ENCODE data around the gene RPL34. TPM values are rescaled to one million over a fixed set of nuclear protein-coding genes. Genes with fewer than 3 reads are reported as not detected.
A peak's percentile ranks its signal among the peaks of the same experiment; 100 is the strongest.

RPL34 gene
- total and polyA plus RNA-seq, 2 experiments from 2014 or later = 588 to 935 TPM

DNA sequence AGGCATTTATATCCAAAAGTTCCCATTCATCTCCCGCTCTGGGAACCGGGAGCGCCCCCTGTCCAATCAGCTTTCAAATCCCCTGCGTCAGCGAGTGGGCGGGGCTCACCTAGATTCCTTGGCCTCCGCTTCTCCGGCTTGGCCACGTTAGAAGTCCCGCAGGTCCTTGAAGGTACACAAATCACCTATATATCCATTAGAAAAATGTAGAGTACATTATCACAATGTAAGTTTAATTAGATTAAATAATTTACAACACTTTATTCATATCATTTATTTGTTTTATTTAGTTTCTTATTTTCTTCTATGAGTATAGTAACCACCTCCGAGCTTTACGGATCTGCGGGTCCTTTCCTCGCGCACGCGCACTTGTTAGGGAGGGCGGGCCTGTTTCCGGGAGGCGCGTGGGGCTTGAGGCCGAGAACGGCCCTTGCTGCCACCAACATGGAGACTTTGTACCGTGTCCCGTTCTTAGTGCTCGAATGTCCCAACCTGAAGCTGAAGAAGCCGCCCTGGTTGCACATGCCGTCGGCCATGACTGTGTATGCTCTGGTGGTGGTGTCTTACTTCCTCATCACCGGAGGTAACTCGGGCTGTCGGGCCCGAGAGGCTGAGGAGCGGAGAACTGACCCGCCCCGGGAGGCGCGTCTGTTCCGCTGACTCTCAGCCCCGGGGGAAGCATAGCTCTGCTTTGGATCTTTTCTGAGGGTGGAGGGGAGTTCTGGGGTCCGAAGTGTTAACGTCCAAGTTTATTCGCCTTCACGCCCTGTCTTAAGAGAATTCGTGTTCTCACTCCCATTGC, 30.0 kb downstream of the RPL34 start, which contains the start of gene OSTC:
TSS of gene OSTC (plus strand) at position 388 of the 802 bp plus-strand sequence. CDS start at position 445, 57 bp downstream.
- Histone ChIP-seq H3K4me3 (peak within 1 kb of the TSS; percentile 97), H3K4me1 (ENCODE audit: insufficient read depth) (peaks cover 28% of the 10 kb centered on the region), H3K36me3 (ENCODE audit: low read depth) (peaks cover 3% of the 10 kb centered on the region; the same call in 1 of the 2 replicates), H3F3A (ENCODE audit: insufficient read depth) (peaks cover 13% of the 10 kb centered on the region; the same call in 1 of the 2 replicates), H3K27me3 (replicated peaks; ENCODE audit: insufficient read depth) (no peaks in the 10 kb centered on the region), H3K9me2 (ENCODE audit: insufficient read depth) (no peaks in the 10 kb centered on the region), H3K79me2 (ENCODE audit: insufficient read depth) (peaks cover 50% of the 10 kb centered on the region), H3K9ac (peak within 1 kb of the TSS; percentile 99), H4K20me1 (ENCODE audit: insufficient read depth) (no peaks in the 10 kb centered on the region), H3K27ac (peak within 1 kb of the TSS; percentile 92), H3K9me3 (ENCODE audit: low read depth) (no peaks in the 10 kb centered on the region), H2AFZ (peak within 1 kb of the TSS; percentile 79), H3K4me2 (ENCODE audit: unreplicated experiment) (peak within 1 kb of the TSS; percentile 99)
- peak; percentile 99 for DNase-seq
- in situ Hi-C loops (cut with MboI) = no loop called here
- TF ChIP-seq EZH2 (IDR thresholded peaks at IDR 0.05; ENCODE audit: insufficient read depth, poor library complexity, severe bottlenecking) (no peak), EZH2phosphoT487 (IDR thresholded peaks at IDR 0.05; ENCODE audit: insufficient read depth, low read depth) (no peak)
- 1% methylated on average over 41 to 45 of the region's 45 CpGs for WGBS, 2 experiments (ENCODE audit: low coverage in 1 of 2, low lambda C conversion rate in 2 of 2, missing lambda C conversion rate in 2 of 2)

- 1% methylated on average over 9 of the region's 9 CpGs for WGBS, 2 experiments (ENCODE audit: low coverage in 1 of 2, low lambda C conversion rate in 2 of 2, missing lambda C conversion rate in 2 of 2)
- H3K27ac ChIP-seq = peak overlapping the region; percentile 92
- in situ Hi-C loops (cut with MboI) = no loop called here
Measured at GRCh38 chr4:108651014-108651791, 30.8 kb downstream of the RPL34 start.

GRCh38 chr4:108662629-108663028, 42.3 kb downstream of the RPL34 start:
- in situ Hi-C loops (cut with MboI) = no loop called here
- no peak overlapping the region for H3K9ac ChIP-seq
- no peaks in the 10 kb centered on the region for H3K4me1 ChIP-seq (ENCODE audit: insufficient read depth)
- H3K9me2 ChIP-seq (ENCODE audit: insufficient read depth) = no peaks in the 10 kb centered on the region
- no peak for DNase-seq
- TF ChIP-seq EZH2phosphoT487 (IDR thresholded peaks at IDR 0.05; ENCODE audit: insufficient read depth, low read depth) (no peak), EZH2 (IDR thresholded peaks at IDR 0.05; ENCODE audit: insufficient read depth, poor library complexity, severe bottlenecking) (no peak)
- no peak overlapping the region for H3K4me2 ChIP-seq (ENCODE audit: unreplicated experiment)
- no peak overlapping the region for H2AFZ ChIP-seq
- peaks cover 70% of the 10 kb centered on the region for H3K36me3 ChIP-seq (ENCODE audit: low read depth)
- H3K4me3 ChIP-seq = no peak overlapping the region
- no peaks in the 10 kb centered on the region for H4K20me1 ChIP-seq (ENCODE audit: insufficient read depth)
- peaks cover 4% of the 10 kb centered on the region; the same call in 1 of the 2 replicates for H3F3A ChIP-seq (ENCODE audit: insufficient read depth)
- H3K9me3 ChIP-seq (ENCODE audit: low read depth) = no peaks in the 10 kb centered on the region
- peaks cover 82% of the 10 kb centered on the region for H3K79me2 ChIP-seq (ENCODE audit: insufficient read depth)
- H3K27me3 ChIP-seq (replicated peaks; ENCODE audit: insufficient read depth) = no peaks in the 10 kb centered on the region
- no peak overlapping the region for H3K27ac ChIP-seq
- 76 to 78% methylated on average over 3 of the region's 3 CpGs for WGBS, 2 experiments (ENCODE audit: low coverage in 1 of 2, low lambda C conversion rate in 2 of 2, missing lambda C conversion rate in 2 of 2)

More at GRCh38 chr4:108651014-108651791, 30.8 kb downstream of the RPL34 start:
- Histone ChIP-seq H3F3A (ENCODE audit: insufficient read depth) (peaks cover 13% of the 10 kb centered on the region; the same call in 1 of the 2 replicates), H3K9ac (peak overlapping the region; percentile 99), H3K27me3 (replicated peaks; ENCODE audit: insufficient read depth) (no peaks in the 10 kb centered on the region), H2AFZ (peak overlapping the region; percentile 79), H3K9me2 (ENCODE audit: insufficient read depth) (no peaks in the 10 kb centered on the region), H3K36me3 (ENCODE audit: low read depth) (peaks cover 9% of the 10 kb centered on the region), H3K4me2 (ENCODE audit: unreplicated experiment) (peak overlapping the region; percentile 99), H3K9me3 (ENCODE audit: low read depth) (no peaks in the 10 kb centered on the region), H3K4me1 (ENCODE audit: insufficient read depth) (peaks cover 28% of the 10 kb centered on the region), H4K20me1 (ENCODE audit: insufficient read depth) (no peaks in the 10 kb centered on the region), H3K79me2 (ENCODE audit: insufficient read depth) (peaks cover 58% of the 10 kb centered on the region), H3K4me3 (peak overlapping the region; percentile 97)
- peak; percentile 93 for DNase-seq
- TF ChIP-seq EZH2phosphoT487 (IDR thresholded peaks at IDR 0.05; ENCODE audit: insufficient read depth, low read depth) = no peak
- no peak for TF ChIP-seq EZH2 (IDR thresholded peaks at IDR 0.05; ENCODE audit: insufficient read depth, poor library complexity, severe bottlenecking)

GRCh38 chr4:108674356-108674977, 54.1 kb downstream of the RPL34 start:
- no peaks in the 10 kb centered on the region for H3K79me2 ChIP-seq (ENCODE audit: insufficient read depth)
- H2AFZ ChIP-seq = no peak overlapping the region
- no peak overlapping the region for H3K27ac ChIP-seq
- H3K27me3 ChIP-seq (replicated peaks; ENCODE audit: insufficient read depth) = no peaks in the 10 kb centered on the region
- no peak for DNase-seq
- no peak overlapping the region for H3K4me2 ChIP-seq (ENCODE audit: unreplicated experiment)
- H4K20me1 ChIP-seq (ENCODE audit: insufficient read depth) = no peaks in the 10 kb centered on the region
- in situ Hi-C loops (cut with MboI) = no loop called here
- peaks cover 40% of the 10 kb centered on the region for H3K36me3 ChIP-seq (ENCODE audit: low read depth)
- no peak for TF ChIP-seq EZH2phosphoT487 (IDR thresholded peaks at IDR 0.05; ENCODE audit: insufficient read depth, low read depth)
- no peak for TF ChIP-seq EZH2 (IDR thresholded peaks at IDR 0.05; ENCODE audit: insufficient read depth, poor library complexity, severe bottlenecking)
- no peaks in the 10 kb centered on the region for H3K9me3 ChIP-seq (ENCODE audit: low read depth)
- 0 out of 2 replicates have a peak, but pooled peaks cover 5% of the 10 kb centered on the region for H3F3A ChIP-seq (ENCODE audit: insufficient read depth)
- H3K4me1 ChIP-seq (ENCODE audit: insufficient read depth) = no peaks in the 10 kb centered on the region
- H3K4me3 ChIP-seq = no peak overlapping the region
- WGBS, 2 experiments (ENCODE audit: low coverage in 1 of 2, low lambda C conversion rate in 2 of 2, missing lambda C conversion rate in 2 of 2) = 72 to 74% methylated on average over 4 of the region's 4 CpGs
- H3K9me2 ChIP-seq (ENCODE audit: insufficient read depth) = no peaks in the 10 kb centered on the region
- no peak overlapping the region for H3K9ac ChIP-seq

Small RNAs within 50 kb of the gene (small RNA-seq; reads per million reads assigned to genes)
- gene RNU6-431P (ENCODE audit: low read depth, low replicate concordance) = not detected

Other genes with a start within 250 kb of the RPL34 start
- gene OSTC, start 30.0 kb downstream of the RPL34 start, total RNA-seq (2014; rRNA removed; shearing (Covaris generic)) = 319 and 372 TPM in 2 replicates
- 630 and 637 TPM in 2 replicates for gene OSTC, start 30.0 kb downstream of the RPL34 start, polyA plus RNA-seq (2016; fragmentation: Nextera tagmentation; extraction: Ambion mirVana)
- not detected in 2 replicates for gene ETNPPL, start 142.5 kb downstream of the RPL34 start, total RNA-seq (2014; rRNA removed; shearing (Covaris generic))
- gene ETNPPL, start 142.5 kb downstream of the RPL34 start, polyA plus RNA-seq (2016; fragmentation: Nextera tagmentation; extraction: Ambion mirVana) = not detected in 2 replicates